ENCODE data around the gene DCP2.

DNA sequence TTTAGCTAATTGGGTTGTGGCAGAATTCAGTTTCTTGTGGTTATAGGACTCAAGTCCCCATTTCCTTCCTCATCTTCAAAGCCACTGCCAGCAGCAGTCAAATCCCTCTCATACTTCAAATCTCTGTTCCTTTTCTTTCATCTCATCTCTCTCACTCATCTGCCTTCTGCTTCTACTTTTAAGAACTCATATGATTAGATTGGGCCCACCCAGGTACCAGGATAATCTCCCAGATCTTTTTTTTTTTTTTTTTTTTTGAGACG is 46.6 kb upstream of the DCP2 start:
- TF ChIP-seq POLR2A (IDR thresholded peaks at IDR 0.05; ENCODE audit: low read depth), result no peak
- TF ChIP-seq, protein P1, sequence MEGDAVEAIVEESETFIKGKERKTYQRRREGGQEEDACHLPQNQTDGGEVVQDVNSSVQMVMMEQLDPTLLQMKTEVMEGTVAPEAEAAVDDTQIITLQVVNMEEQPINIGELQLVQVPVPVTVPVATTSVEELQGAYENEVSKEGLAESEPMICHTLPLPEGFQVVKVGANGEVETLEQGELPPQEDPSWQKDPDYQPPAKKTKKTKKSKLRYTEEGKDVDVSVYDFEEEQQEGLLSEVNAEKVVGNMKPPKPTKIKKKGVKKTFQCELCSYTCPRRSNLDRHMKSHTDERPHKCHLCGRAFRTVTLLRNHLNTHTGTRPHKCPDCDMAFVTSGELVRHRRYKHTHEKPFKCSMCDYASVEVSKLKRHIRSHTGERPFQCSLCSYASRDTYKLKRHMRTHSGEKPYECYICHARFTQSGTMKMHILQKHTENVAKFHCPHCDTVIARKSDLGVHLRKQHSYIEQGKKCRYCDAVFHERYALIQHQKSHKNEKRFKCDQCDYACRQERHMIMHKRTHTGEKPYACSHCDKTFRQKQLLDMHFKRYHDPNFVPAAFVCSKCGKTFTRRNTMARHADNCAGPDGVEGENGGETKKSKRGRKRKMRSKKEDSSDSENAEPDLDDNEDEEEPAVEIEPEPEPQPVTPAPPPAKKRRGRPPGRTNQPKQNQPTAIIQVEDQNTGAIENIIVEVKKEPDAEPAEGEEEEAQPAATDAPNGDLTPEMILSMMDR (IDR thresholded peaks at IDR 0.05), result no peak
- no peak for TF ChIP-seq POLR2AphosphoS5 (IDR thresholded peaks at IDR 0.05)
